Keratinocyte (primary cell): ENCODE data around the gene STARD10. TPM values are rescaled to one million over a fixed set of nuclear protein-coding genes. Genes with fewer than 3 reads are reported as not detected.

Experiments used
- DNase-seq: peaks from one replicate; pipeline ENCODE4 v3.0.0-alpha.2; 2011; ENCODE audit warnings: low read depth, missing footprints, low spot score
- FAIRE-seq: peaks from 2 replicates; lab custom pipeline; 2011; peaks lifted over from hg19 to GRCh38; lab: Jason Lieb, UNC
- H2AFZ ChIP-seq: 2 replicates; pipeline ENCODE4 v1.6.0; 2012; ENCODE audit warnings: low read length, control low read depth, inconsistent platforms; ENCODE audit not compliant: control insufficient read depth
- H3K27ac ChIP-seq: 2 replicates; pipeline ENCODE4 v1.5.1; 2011; ENCODE audit warnings: low read length; ENCODE audit not compliant: control insufficient read depth, insufficient read depth
- H3K27me3 ChIP-seq: 3 replicates; pipeline ENCODE4 v1.6.0; 2011; ENCODE audit warnings: low read length; ENCODE audit not compliant: control insufficient read depth, insufficient read depth; ENCODE audit errors: extremely low read depth
- H3K36me3 ChIP-seq, 2 experiments: 2 replicates in 1 of 2; 3 replicates in 1 of 2; pipeline ENCODE4 v1.5.1; 2011; ENCODE audit warnings: low read length in 2 of 2, mild to moderate bottlenecking in 1 of 2; ENCODE audit not compliant: control insufficient read depth in 2 of 2, insufficient read depth in 2 of 2; ENCODE audit errors: extremely low read depth in 1 of 2
- H3K4me1 ChIP-seq: 3 replicates; pipeline ENCODE4 v1.5.1; 2011; ENCODE audit warnings: low read length; ENCODE audit not compliant: control insufficient read depth, insufficient read depth; ENCODE audit errors: extremely low read depth
- H3K4me2 ChIP-seq: 3 replicates; pipeline ENCODE4 v1.6.0; 2011; ENCODE audit warnings: low read depth, low read length; ENCODE audit not compliant: control insufficient read depth, insufficient read depth; ENCODE audit errors: extremely low read depth
- H3K4me3 ChIP-seq, 3 experiments: fragments of 200-600 bp in 1 of 3; sonication (generic) in 1 of 3; 2 replicates in 2 of 3; 3 replicates in 1 of 3; pipeline ENCODE4 v1.5.1; 2011 to 2016; ENCODE audit warnings: low read length in 3 of 3, mild to moderate bottlenecking in 3 of 3, control low read depth in 2 of 3, inconsistent platforms in 1 of 3, low read depth in 1 of 3, mixed read lengths in 1 of 3, mixed run types in 1 of 3, moderate library complexity in 1 of 3; ENCODE audit not compliant: control insufficient read depth in 2 of 3, insufficient read depth in 2 of 3; ENCODE audit errors: extremely low read depth in 1 of 3
- H3K79me2 ChIP-seq: 2 replicates; pipeline ENCODE4 v1.6.0; 2012; ENCODE audit warnings: low read length; ENCODE audit not compliant: control insufficient read depth, insufficient read depth
- H3K9ac ChIP-seq: 3 replicates; pipeline ENCODE4 v1.6.0; 2011; ENCODE audit warnings: low read length; ENCODE audit not compliant: control insufficient read depth, insufficient read depth; ENCODE audit errors: extremely low read depth
- H3K9me1 ChIP-seq: 3 replicates; pipeline ENCODE4 v1.6.0; 2011; ENCODE audit warnings: low read length; ENCODE audit not compliant: control insufficient read depth, insufficient read depth; ENCODE audit errors: extremely low read depth
- H3K9me3 ChIP-seq: 2 replicates; pipeline ENCODE4 v1.5.1; 2012; ENCODE audit warnings: low read depth, low read length; ENCODE audit not compliant: control insufficient read depth
- H4K20me1 ChIP-seq: 3 replicates; pipeline ENCODE4 v1.6.0; 2011; ENCODE audit warnings: low read length; ENCODE audit not compliant: control insufficient read depth, insufficient read depth; ENCODE audit errors: extremely low read depth
- CTCF ChIP-seq, 3 experiments: IDR thresholded peaks in 1 of 3; conservative IDR thresholded peaks in 1 of 3; optimal IDR thresholded peaks in 1 of 3; 2 replicates in 2 of 3; 3 replicates in 1 of 3; pipeline versions ENCODE3 to v1.5.1; 2011; ENCODE audit warnings: low read length in 3 of 3, mild to moderate bottlenecking in 3 of 3, moderate library complexity in 2 of 3, control low read depth in 1 of 3, inconsistent platforms in 1 of 3; ENCODE audit not compliant: insufficient read depth in 2 of 3; ENCODE audit errors: extremely low read depth in 1 of 3
- EZH2 ChIP-seq: IDR thresholded peaks from one replicate; pipeline ENCODE4 v1.6.1; 2012; ENCODE audit warnings: inconsistent platforms, mild to moderate bottlenecking, low read length, moderate library complexity
- dilution Hi-C: fragments of 300-500 bp; cut with MboI; formaldehyde crosslinking; loops from one replicate; pipeline ENCODE4 v1.7.0; 2020; ENCODE audit warnings: low sequenced_read_pairs; ENCODE audit not compliant: extremely low pct_ligation_motif_present
- polyA plus RNA-seq, 5 experiments: library from polyadenylated mRNA; depleted of rRNA in 3 of 5; stranded (reverse) in 3 of 5; stranded (forward) in 1 of 5; unstranded in 1 of 5; fragments of >200 nt; gene quantifications; 1 replicate in 1 of 5; 2 replicates in 3 of 5; 3 replicates in 1 of 5; pipeline versions ENCODE4 v1.2.1 to v1.2.3, GENCODE V29; 2011 to 2012; ENCODE audit warnings: missing spikeins in 2 of 5, low read depth in 1 of 5, low replicate concordance in 1 of 5

Gene STARD10
- polyA plus RNA-seq, 1 donor (not counting 4 experiments of a cell fraction or from before 2014, with no cell fraction given): 67.0 TPM

GRCh38 chr11:72817966-72818365, 24.1 kb upstream of the STARD10 start:
- H3K27me3 ChIP-seq: no peaks in the 10 kb centered on the region
- no peaks in the 10 kb centered on the region for H3K9me3 ChIP-seq
- H4K20me1 ChIP-seq: no peaks in the 10 kb centered on the region
- dilution Hi-C loops: loop anchor here (10.0 kb wide), 1 partner anchor 63 kb away; the partner anchor contains the start of gene ARAP1
- TF ChIP-seq EZH2 (no peak), CTCF (optimal IDR thresholded peaks at IDR 0.05 in 1 of 3, IDR thresholded peaks at IDR 0.05 in 1 of 3, conservative IDR thresholded peaks at IDR 0.05 in 1 of 3; ENCODE audit: extremely low read depth in 1 of 3, insufficient read depth in 2 of 3, low read length in 3 of 3) (no peak)
- no peak overlapping the region for H3K4me3 ChIP-seq
- DNase-seq (no peak), FAIRE-seq (no peak)
- no peak overlapping the region for H3K9ac ChIP-seq
- no peak overlapping the region for H3K27ac ChIP-seq
- peaks cover 32% of the 10 kb centered on the region for H3K4me1 ChIP-seq
- H3K9me1 ChIP-seq: no peaks in the 10 kb centered on the region
- peaks cover 0 to 3% of the 10 kb centered on the region in 2 experiments for H3K36me3 ChIP-seq
- H2AFZ ChIP-seq: no peak overlapping the region
- H3K79me2 ChIP-seq: peaks cover 7% of the 10 kb centered on the region
- no peak overlapping the region for H3K4me2 ChIP-seq

- Histone ChIP-seq H3K9ac (no peak overlapping the region), H3K4me1 (peaks cover 38% of the 10 kb centered on the region), H2AFZ (no peak overlapping the region), H3K27ac (no peak overlapping the region), H3K4me2 (no peak overlapping the region), H3K9me1 (no peaks in the 10 kb centered on the region), H3K36me3 (peaks cover 0 to 3% of the 10 kb centered on the region in 2 experiments), H4K20me1 (no peaks in the 10 kb centered on the region), H3K4me3 (no peak overlapping the region), H3K27me3 (no peaks in the 10 kb centered on the region), H3K9me3 (no peaks in the 10 kb centered on the region), H3K79me2 (peaks cover 18% of the 10 kb centered on the region)
- DNase-seq: no peak
- FAIRE-seq: no peak
- dilution Hi-C loops: loop anchor here (10.0 kb wide), 1 partner anchor 62 kb away; the partner anchor contains the start of gene ARAP1
- TF ChIP-seq EZH2 (no peak), CTCF (optimal IDR thresholded peaks at IDR 0.05 in 1 of 3, IDR thresholded peaks at IDR 0.05 in 1 of 3, conservative IDR thresholded peaks at IDR 0.05 in 1 of 3; ENCODE audit: extremely low read depth in 1 of 3, insufficient read depth in 2 of 3, low read length in 3 of 3) (no peak)
Measured at GRCh38 chr11:72816404-72816990, 22.6 kb upstream of the STARD10 start.
